Panc1 (cell line): ENCODE measurements around the gene IL10. TPM values are rescaled to one million over a fixed set of nuclear protein-coding genes. Genes with fewer than 3 reads are reported as not detected.

Experiments used
- ATAC-seq: fragments of 200-7000 bp; cut with Tn5 transposase; 2 replicates; pipeline ENCODE4 v1.9.1; 2020; ENCODE audit warnings: mild to moderate bottlenecking, moderate library complexity
- BruUV-seq: library from RNA; stranded (reverse); fragments of 400-500 nt; replicated peaks from 2 replicates; lab custom pipeline; 2021; lab: Mats Ljungman, UMichigan
- CTCF ChIA-PET: fragments of 300-600 bp; sonication (Branson Sonifier 250); formaldehyde crosslinking; loops from one replicate; lab custom pipeline; 2022; ENCODE audit warnings: antibody characterized with exemption; lab: Charles Lee
- POLR2A ChIA-PET: fragments of 300-600 bp; sonication (Branson Sonifier 250); formaldehyde crosslinking; loops from one replicate; lab custom pipeline; 2022; ENCODE audit warnings: antibody characterized with exemption; lab: Charles Lee
- DNase-seq: peaks from one replicate; pipeline ENCODE4 v3.0.0-alpha.2; 2010; ENCODE audit warnings: low read depth, low spot score
- H3K27ac ChIP-seq: 2 replicates; pipeline ENCODE4 v1.5.1; 2011; ENCODE audit warnings: mild to moderate bottlenecking, low read length, inconsistent platforms
- H3K27me3 ChIP-seq: fragments of 200-500 bp; sonication (Bioruptor generic); 2 replicates; pipeline ENCODE4 v1.6.0; 2014; ENCODE audit warnings: low read length, inconsistent platforms; ENCODE audit not compliant: control insufficient read depth, insufficient read depth
- H3K36me3 ChIP-seq: fragments of 200-500 bp; sonication (Bioruptor generic); 2 replicates; pipeline ENCODE4 v1.5.1; 2014; ENCODE audit warnings: inconsistent platforms, mild to moderate bottlenecking, low read length, moderate library complexity; ENCODE audit not compliant: control insufficient read depth, insufficient read depth
- H3K4me1 ChIP-seq: 2 replicates; pipeline ENCODE4 v1.5.1; 2011; ENCODE audit warnings: inconsistent platforms, mild to moderate bottlenecking, low read length, moderate library complexity; ENCODE audit not compliant: control insufficient read depth, insufficient read depth
- H3K4me3 ChIP-seq, 2 experiments: 2 replicates each; pipeline ENCODE4 v1.5.1; 2011 to 2012; ENCODE audit warnings: low read depth in 2 of 2, low read length in 2 of 2, mild to moderate bottlenecking in 2 of 2, inconsistent platforms in 1 of 2, moderate library complexity in 1 of 2
- H3K9me3 ChIP-seq: fragments of 200-500 bp; sonication (Bioruptor generic); 2 replicates; pipeline ENCODE4 v1.5.1; 2014; ENCODE audit warnings: low read depth, mild to moderate bottlenecking, inconsistent platforms, low read length, moderate library complexity; ENCODE audit not compliant: control insufficient read depth, insufficient read depth
- CTCF ChIP-seq: fragments of 450-650 bp; IDR thresholded peaks from 2 replicates; pipeline ENCODE4 v1.5.1; 2017; ENCODE audit warnings: mild to moderate bottlenecking
- POLR2AphosphoS5 ChIP-seq: IDR thresholded peaks from 2 replicates; pipeline ENCODE4 v1.6.1; 2012; ENCODE audit warnings: mild to moderate bottlenecking, low read depth, low read length, moderate library complexity
- REST ChIP-seq, 2 experiments: IDR thresholded peaks; 2 replicates each; pipeline ENCODE4 v1.6.1; 2011 to 2012; ENCODE audit warnings: low read depth in 2 of 2, control low read depth in 1 of 2, low read length in 1 of 2, mild to moderate bottlenecking in 1 of 2, moderate library complexity in 1 of 2; ENCODE audit not compliant: insufficient read depth in 1 of 2
- SIN3A ChIP-seq: IDR thresholded peaks from 2 replicates; pipeline ENCODE4 v1.6.1; 2012; ENCODE audit warnings: low read depth, mild to moderate bottlenecking, low read length, moderate library complexity, borderline replicate concordance; ENCODE audit not compliant: insufficient read depth
- TCF7L2 ChIP-seq: IDR thresholded peaks from 2 replicates; pipeline ENCODE4 v1.6.1; 2011; ENCODE audit warnings: mild to moderate bottlenecking, low read depth, low read length, inconsistent platforms
- in situ Hi-C: cut with HindIII; loops from 2 replicates; pipeline ENCODE4 v1.10.0; 2016; ENCODE audit warnings: low sequenced_read_pairs, low pct_unique_long_range_greater_than_20kb
- intact Hi-C: fragments of 100-400 bp; cut with micrococcal nuclease; formaldehyde crosslinking; loops from one replicate; pipeline ENCODE4 v1.10.0; 2022; ENCODE audit not compliant: unreplicated experiment
- total RNA-seq: library from RNA; stranded (reverse); gene quantifications from one replicate; pipeline ENCODE4 v1.2.1, GENCODE V29; 2021; ENCODE audit not compliant: unreplicated experiment

IL10 gene
- total RNA-seq, 1 experiment from 2014 or later: not detected

GRCh38 chr1:206788487-206789050, 16.3 kb upstream of the IL10 start:
- POLR2A ChIA-PET: interaction anchor here (0.6 kb wide), 1 partner anchor 114 kb away, joined by 3 read pairs; no protein-coding TSS in a partner anchor
- CTCF ChIA-PET: no interaction called here
- Histone ChIP-seq H3K4me1 (no peaks in the 10 kb centered on the region), H3K27me3 (peaks cover 3% of the 10 kb centered on the region), H3K4me3 (no peak overlapping the region), H3K27ac (no peak overlapping the region), H3K9me3 (no peaks in the 10 kb centered on the region), H3K36me3 (no peaks in the 10 kb centered on the region)
- ATAC-seq (no peak), DNase-seq (no peak)
- in situ Hi-C loops: no loop called here
- no TSS peak for BruUV-seq
- intact Hi-C loops: no loop called here
- no peak for TF ChIP-seq POLR2AphosphoS5
- TF ChIP-seq CTCF: no peak
- no peak for TF ChIP-seq TCF7L2
- no peak for TF ChIP-seq SIN3A
- no peak for TF ChIP-seq REST (IDR thresholded peaks at IDR 0.05; ENCODE audit: insufficient read depth in 1 of 2, low read depth in 2 of 2, low read length in 1 of 2)

- TF ChIP-seq TCF7L2: no peak
- no peak for TF ChIP-seq POLR2AphosphoS5
- TF ChIP-seq REST (IDR thresholded peaks at IDR 0.05; ENCODE audit: insufficient read depth in 1 of 2, low read depth in 2 of 2, low read length in 1 of 2): no peak
- no peak for TF ChIP-seq CTCF
- CTCF ChIA-PET: no interaction called here
- H3K36me3 ChIP-seq: no peaks in the 10 kb centered on the region
- H3K4me3 ChIP-seq: no peak overlapping the region
- H3K4me1 ChIP-seq: no peaks in the 10 kb centered on the region
- H3K27ac ChIP-seq: no peak overlapping the region
- H3K27me3 ChIP-seq: peaks cover 3% of the 10 kb centered on the region
- no TSS peak for BruUV-seq
- ATAC-seq: no peak
- no peaks in the 10 kb centered on the region for H3K9me3 ChIP-seq
- intact Hi-C loops (no loop called here), in situ Hi-C loops (no loop called here)
- POLR2A ChIA-PET: no interaction called here
- DNase-seq: no peak
These were observed 15.6 kb upstream of the IL10 start for GRCh38 chr1:206787891-206788290.
